ENCODE results near the gene MCL1.
"Not testable (repeated sequence)": the region's sequence is repeated elsewhere in the genome, so short reads cannot be mapped to it uniquely, and the experiment has no call there.

MCL1 gene

DNA sequence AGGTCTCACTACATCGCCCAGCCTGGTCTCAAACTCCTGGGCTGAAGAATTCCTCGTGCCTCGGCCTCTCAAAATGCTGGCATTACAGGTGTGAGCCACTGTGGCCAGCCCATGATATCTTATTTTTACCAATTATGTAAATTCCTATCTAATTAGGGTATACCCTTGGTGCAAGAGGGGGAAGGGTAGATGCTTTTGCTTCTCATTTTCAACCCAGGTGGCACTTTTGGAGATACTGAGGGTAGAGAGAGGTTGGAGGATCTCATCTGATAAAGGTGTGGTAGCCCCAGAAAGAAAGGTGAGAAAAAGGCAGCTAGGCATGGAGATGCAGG lies 32.6 kb upstream of the MCL1 start:
- peaks cover 48% of the 10 kb centered on the region for H3K36me3 Mint-ChIP-seq (ENCODE audit: low read depth)

DNA sequence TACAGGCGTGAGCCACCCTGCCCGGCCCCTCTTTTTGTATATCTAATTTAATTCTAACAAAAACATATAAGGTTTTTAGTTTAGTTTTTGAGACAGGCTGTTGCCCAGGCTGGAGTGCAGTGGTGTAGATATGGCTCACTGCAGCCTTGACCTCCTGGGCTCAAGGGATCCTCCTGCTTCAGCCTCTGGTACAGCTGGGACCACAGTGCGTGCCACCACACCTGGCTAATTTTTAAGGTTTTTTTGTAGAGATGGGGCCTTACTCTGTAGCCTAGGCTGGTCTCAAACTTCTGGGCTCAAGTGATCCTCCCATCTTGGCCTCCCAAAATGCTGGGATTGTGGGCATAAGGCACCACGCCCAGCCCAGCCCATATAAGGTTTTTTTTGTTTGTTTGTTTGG lies 31.2 kb upstream of the MCL1 start:
- peaks cover 56% of the 10 kb centered on the region for H3K4me1 Mint-ChIP-seq (ENCODE audit: low read depth)
- peaks cover 34% of the 10 kb centered on the region for H3K36me3 Mint-ChIP-seq (ENCODE audit: low read depth)
- peak overlapping the region; percentile 96 for H3K27ac Mint-ChIP-seq
- DNase-seq = no peak
- H3K9me3 Mint-ChIP-seq = no peaks in the 10 kb centered on the region
- H3K27me3 Mint-ChIP-seq = no peaks in the 10 kb centered on the region
- H3K4me3 Mint-ChIP-seq = no peak overlapping the region

More for the DNA sequence above, 32.6 kb upstream of the MCL1 start:
- no peak for DNase-seq
- peaks cover 65% of the 10 kb centered on the region for H3K4me1 Mint-ChIP-seq (ENCODE audit: low read depth)
- peak overlapping the region; percentile 96 for H3K27ac Mint-ChIP-seq
- H3K9me3 Mint-ChIP-seq = no peaks in the 10 kb centered on the region
- H3K27me3 Mint-ChIP-seq = no peaks in the 10 kb centered on the region
- H3K4me3 Mint-ChIP-seq = peak overlapping the region; percentile 61

DNA sequence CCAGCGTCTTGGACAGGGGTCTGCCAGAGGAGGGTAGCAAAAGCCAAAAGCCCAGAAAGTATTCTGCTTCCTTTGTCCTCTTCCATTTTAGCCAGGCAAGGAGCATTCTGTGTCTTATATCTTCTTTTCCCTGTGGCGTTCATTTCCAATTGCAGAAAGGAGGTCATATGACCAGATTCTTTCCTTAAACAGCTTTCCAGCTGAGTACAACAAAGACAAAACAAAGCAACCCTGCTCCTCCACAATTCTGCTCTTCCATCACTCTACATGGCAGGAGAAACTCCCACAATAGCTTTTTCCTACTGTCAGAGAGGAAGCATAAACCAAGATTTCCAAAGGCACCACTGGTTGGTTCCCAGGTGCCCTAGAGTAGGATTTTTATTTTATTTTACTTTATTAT lies 30.3 kb upstream of the MCL1 start:
- H3K4me3 Mint-ChIP-seq = no peak overlapping the region
- H3K27ac Mint-ChIP-seq = peak overlapping the region; percentile 50
- no peaks in the 10 kb centered on the region for H3K9me3 Mint-ChIP-seq
- no peaks in the 10 kb centered on the region for H3K27me3 Mint-ChIP-seq
- no peak for DNase-seq
- peaks cover 55% of the 10 kb centered on the region for H3K4me1 Mint-ChIP-seq (ENCODE audit: low read depth)
- peaks cover 28% of the 10 kb centered on the region for H3K36me3 Mint-ChIP-seq (ENCODE audit: low read depth)

DNA sequence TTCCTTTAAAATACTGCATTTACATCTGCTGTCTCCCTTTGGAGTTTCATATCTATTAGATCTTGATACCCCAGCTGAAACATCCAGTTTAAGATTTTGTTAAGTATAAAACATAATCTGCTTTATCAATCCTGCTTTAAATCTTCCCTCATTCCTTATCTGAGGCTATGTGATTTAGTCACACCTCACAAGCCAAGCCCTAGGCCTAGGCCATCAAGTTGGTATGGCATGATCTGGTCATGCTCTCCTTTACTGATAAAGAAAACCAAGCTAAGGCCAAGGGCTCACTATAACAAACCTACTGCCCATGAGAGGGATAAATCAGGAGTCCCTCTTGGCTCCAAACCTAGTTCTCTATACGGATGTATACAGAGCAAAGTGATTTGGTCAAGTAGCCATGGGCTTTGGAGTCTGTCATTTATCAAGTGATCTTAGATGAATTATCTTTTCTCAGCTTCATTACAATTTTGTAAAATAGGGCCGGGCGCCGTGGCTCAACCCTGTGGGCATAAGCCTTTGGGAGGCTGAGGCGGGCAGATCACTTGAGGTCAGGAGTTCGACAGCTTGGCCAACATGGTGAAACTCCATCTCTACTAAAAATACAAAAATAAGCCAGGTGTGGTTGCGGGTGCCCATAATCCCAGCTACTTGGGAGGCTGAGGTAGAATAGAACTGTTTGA lies 27.2 kb upstream of the MCL1 start:
- Mint-ChIP-seq H3K27me3 (no peaks in the 10 kb centered on the region), H3K27ac (peak overlapping the region; percentile 50), H3K9me3 (no peaks in the 10 kb centered on the region), H3K36me3 (ENCODE audit: low read depth) (peaks cover 3% of the 10 kb centered on the region), H3K4me1 (ENCODE audit: low read depth) (peaks cover 40% of the 10 kb centered on the region), H3K4me3 (no peak overlapping the region)
- no peak for DNase-seq

DNA sequence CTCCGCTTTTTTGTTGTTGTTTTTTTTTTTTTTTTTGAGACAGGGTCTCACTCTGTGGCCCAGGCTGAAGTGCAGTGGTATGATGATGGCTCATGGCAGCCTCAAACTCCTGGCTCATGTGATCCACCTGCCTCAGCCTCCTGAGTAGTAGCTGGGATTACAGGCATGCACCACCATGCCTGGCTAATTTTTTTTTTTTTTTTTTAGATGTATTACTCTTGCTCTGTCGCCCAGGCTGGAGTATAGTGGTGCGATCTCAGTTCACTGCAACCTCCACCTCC lies 26.0 kb upstream of the MCL1 start:
- not testable (repeated sequence) for H3K9me3 Mint-ChIP-seq; DNase-seq; H3K27me3 Mint-ChIP-seq; H3K36me3 Mint-ChIP-seq (ENCODE audit: low read depth); H3K4me3 Mint-ChIP-seq
- H3K27ac Mint-ChIP-seq = peak overlapping the region; percentile 95
- H3K4me1 Mint-ChIP-seq (ENCODE audit: low read depth) = peaks cover 31% of the 10 kb centered on the region

DNA sequence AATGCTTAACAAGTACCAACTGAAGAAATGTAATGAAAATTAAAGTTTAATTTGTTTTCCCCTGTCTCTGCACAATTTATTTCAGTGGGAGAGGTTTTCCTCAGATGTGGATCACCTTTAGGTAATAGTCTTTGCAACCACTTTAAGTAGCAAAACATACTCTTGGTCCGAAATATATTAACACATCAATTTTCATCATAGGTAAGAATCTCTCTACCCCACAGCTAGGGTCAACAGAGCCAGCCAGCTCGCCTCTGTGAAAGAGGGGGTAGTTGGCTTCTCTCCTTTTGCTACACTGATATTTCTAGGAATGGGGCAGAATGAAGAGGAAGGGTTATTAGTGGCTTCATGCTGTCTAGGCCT lies 24.8 kb upstream of the MCL1 start:
- H3K27ac Mint-ChIP-seq = peak overlapping the region; percentile 95
- DNase-seq = no peak
- H3K9me3 Mint-ChIP-seq = no peaks in the 10 kb centered on the region
- H3K4me3 Mint-ChIP-seq = peak overlapping the region; percentile 5
- peaks cover 12% of the 10 kb centered on the region for H3K36me3 Mint-ChIP-seq (ENCODE audit: low read depth)
- peaks cover 28% of the 10 kb centered on the region for H3K4me1 Mint-ChIP-seq (ENCODE audit: low read depth)
- H3K27me3 Mint-ChIP-seq = no peaks in the 10 kb centered on the region

DNA sequence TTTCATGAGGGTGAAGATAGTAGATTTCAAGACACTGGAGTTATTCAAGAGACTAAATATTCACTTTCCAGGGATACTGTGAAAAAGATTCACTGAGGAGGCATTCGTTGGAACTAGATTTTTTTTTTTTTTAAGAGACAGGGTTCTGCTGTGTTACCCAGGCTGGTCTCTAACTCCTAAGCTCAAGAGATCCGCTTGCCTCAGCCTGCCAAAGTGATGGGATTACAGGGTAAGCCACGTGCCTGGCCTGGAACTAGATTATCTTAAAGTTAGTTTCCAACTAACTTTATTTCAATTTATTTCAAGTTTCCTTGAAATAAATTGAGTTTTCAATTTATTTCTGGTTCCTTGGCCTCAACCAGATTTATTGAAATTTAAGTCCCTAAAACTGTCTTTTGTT lies 24.3 kb upstream of the MCL1 start:
- H3K9me3 Mint-ChIP-seq = no peaks in the 10 kb centered on the region
- peaks cover 12% of the 10 kb centered on the region for H3K36me3 Mint-ChIP-seq (ENCODE audit: low read depth)
- peaks cover 28% of the 10 kb centered on the region for H3K4me1 Mint-ChIP-seq (ENCODE audit: low read depth)
- peak overlapping the region; percentile 95 for H3K27ac Mint-ChIP-seq
- H3K27me3 Mint-ChIP-seq = no peaks in the 10 kb centered on the region
- DNase-seq = no peak
- no peak overlapping the region for H3K4me3 Mint-ChIP-seq

DNA sequence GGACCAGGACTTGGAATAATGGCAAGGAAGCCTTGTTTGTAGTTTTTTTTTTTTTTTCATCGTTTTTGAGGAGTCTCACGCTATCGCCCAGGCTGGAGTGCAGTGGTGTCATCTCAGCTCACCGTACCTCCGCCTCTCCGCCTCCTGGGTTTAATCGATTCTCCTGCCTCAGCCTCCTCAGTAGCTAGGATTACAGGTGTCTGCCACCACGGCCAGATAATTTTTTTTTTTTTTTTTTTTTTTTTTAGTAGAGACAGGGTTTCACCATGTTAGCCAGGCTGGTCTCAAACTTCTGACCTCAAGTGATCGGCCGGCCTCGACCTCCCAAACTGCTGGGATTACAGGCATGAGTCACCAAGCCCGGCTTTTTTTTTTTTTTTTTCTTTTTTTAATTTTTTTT lies 23.0 kb upstream of the MCL1 start:
- peaks cover 12% of the 10 kb centered on the region for H3K36me3 Mint-ChIP-seq (ENCODE audit: low read depth)
- not testable (repeated sequence) for H3K27ac Mint-ChIP-seq, DNase-seq, H3K9me3 Mint-ChIP-seq, H3K4me3 Mint-ChIP-seq, H3K27me3 Mint-ChIP-seq
- H3K4me1 Mint-ChIP-seq (ENCODE audit: low read depth) = peaks cover 28% of the 10 kb centered on the region

DNA sequence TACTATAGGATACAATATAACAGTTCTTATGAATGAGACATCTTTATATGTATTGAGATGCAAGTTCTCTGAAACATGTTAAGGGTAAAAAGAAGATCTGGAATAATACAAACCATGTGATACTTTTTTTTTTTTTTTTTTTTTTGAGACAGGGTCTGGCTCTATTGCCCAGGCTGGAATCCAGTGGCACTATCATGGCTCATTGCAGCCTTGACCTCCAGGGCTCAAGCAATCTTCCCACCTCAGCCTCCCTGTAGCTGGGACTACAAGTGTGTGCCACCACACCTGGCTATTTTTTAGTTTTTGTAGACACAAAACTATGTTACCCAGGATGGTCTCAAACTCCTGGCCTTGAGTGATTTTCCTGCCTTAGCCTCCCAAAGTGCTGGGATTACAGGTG lies 22.1 kb upstream of the MCL1 start:
- H3K4me3 Mint-ChIP-seq = no peak overlapping the region
- peaks cover 30% of the 10 kb centered on the region for H3K4me1 Mint-ChIP-seq (ENCODE audit: low read depth)
- no peaks in the 10 kb centered on the region for H3K27me3 Mint-ChIP-seq
- H3K27ac Mint-ChIP-seq = no peak overlapping the region
- no peak for DNase-seq
- no peaks in the 10 kb centered on the region for H3K9me3 Mint-ChIP-seq
- peaks cover 12% of the 10 kb centered on the region for H3K36me3 Mint-ChIP-seq (ENCODE audit: low read depth)

DNA sequence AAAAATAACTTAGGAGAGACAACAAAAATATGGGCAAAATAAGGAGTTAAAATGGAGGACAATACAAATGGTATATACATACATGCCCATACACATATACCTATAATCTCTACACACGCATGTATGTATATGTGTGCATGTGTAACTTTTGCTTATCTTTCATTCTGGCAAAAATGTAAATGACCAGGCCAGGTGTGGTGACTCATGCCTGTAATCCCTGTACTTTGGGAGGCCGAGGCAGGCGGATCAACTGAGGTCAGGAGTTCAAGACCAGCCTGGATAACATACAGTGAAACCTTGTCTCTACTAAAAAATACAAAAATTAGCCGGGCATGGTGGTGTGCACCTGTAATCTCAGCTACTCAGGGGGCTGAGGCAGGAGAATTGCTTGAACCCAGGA lies 18.9 kb upstream of the MCL1 start:
- H3K27ac Mint-ChIP-seq, H3K4me3 Mint-ChIP-seq, H3K27me3 Mint-ChIP-seq, DNase-seq, H3K9me3 Mint-ChIP-seq: not testable (repeated sequence)
- Mint-ChIP-seq H3K36me3 (ENCODE audit: low read depth) (peaks cover 12% of the 10 kb centered on the region), H3K4me1 (ENCODE audit: low read depth) (peaks cover 18% of the 10 kb centered on the region)

DNA sequence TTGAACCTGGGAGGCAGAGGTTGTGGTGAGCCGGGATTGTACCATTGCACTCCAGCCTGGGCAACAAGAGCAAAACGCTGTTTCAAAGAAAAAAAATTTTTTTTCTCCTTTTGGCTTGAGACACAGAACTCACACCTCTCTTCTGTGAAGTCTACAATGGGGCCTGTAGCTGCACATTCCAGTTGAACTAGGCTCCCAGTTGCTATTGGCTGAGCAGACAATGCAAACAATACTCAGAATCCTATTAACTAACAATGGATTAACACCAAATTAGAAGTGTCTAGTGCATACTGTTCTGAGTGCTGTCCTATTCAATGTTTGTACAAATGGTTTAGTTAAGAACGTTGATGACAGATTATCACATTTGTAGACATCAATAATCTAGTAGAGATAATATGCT lies 17.6 kb upstream of the MCL1 start:
- Mint-ChIP-seq H3K27me3 (no peaks in the 10 kb centered on the region), H3K4me3 (no peak overlapping the region), H3K9me3 (no peaks in the 10 kb centered on the region), H3K4me1 (ENCODE audit: low read depth) (peaks cover 15% of the 10 kb centered on the region), H3K36me3 (ENCODE audit: low read depth) (peaks cover 12% of the 10 kb centered on the region), H3K27ac (no peak overlapping the region)
- DNase-seq = no peak

DNA sequence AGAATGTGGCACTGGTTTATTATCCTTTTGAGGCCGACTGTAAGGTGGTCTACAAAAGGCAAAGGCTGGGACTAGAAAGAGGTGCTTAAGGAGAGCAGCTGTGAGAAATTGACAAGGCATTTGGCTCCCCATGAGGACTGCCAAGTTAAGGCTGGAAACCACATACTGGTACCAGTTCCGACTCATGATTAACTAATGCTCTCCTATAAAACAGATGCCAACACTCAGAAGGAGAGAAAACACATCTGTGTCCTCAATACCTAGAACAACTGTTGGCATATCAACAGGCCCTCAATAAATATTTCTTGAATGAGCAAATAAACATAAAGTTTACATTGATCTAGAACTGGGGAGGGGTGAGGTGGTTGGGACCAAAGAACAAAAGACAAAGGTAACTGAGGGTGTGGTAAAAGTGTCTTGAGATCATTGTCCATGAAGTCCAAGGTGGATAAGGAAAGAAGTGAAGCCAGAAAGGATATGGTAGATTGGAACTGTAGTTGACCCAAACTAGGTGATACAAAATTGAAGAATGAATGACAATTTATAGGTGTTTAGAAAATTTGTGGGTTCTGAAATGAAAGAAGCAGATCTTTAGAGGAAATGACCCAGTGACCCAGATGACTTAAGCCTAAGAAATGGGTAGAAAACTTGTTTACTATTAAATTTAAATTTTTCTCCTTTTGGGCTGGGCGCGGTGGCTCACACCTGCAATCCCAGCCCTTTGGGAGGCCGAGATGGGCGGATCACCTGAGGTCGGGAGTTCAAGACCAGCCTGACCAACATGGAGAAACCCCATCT lies 16.9 kb upstream of the MCL1 start:
- Mint-ChIP-seq H3K27ac (peak overlapping the region; percentile 2), H3K9me3 (no peaks in the 10 kb centered on the region), H3K27me3 (no peaks in the 10 kb centered on the region), H3K36me3 (ENCODE audit: low read depth) (peaks cover 12% of the 10 kb centered on the region), H3K4me1 (ENCODE audit: low read depth) (peaks cover 13% of the 10 kb centered on the region), H3K4me3 (no peak overlapping the region)
- no peak for DNase-seq

DNA sequence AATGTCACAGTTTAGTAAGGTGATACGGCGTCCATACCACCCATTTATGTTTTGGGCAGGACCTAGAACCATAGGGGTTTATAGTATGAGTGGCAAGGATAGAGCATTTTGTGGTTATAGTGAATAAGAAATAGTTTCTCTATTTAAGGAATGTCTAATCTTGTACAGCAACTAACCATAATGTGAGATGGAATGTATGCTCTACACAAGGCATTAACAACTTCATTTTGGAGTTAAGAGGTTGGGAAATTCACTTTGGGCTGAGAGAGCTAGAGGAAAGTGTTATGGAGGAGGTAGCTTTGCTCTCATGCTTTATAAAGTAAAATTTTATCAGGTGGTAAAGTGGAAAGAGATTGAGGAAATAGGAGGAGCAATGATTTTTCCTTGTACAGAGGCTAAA lies 3.0 kb upstream of the MCL1 start:
- H3K4me3 Mint-ChIP-seq = no peak overlapping the region
- no peak overlapping the region for H3K27ac Mint-ChIP-seq
- peaks cover 21% of the 10 kb centered on the region for H3K36me3 Mint-ChIP-seq (ENCODE audit: low read depth)
- H3K27me3 Mint-ChIP-seq = no peaks in the 10 kb centered on the region
- DNase-seq = no peak
- no peaks in the 10 kb centered on the region for H3K9me3 Mint-ChIP-seq
- peaks cover 17% of the 10 kb centered on the region for H3K4me1 Mint-ChIP-seq (ENCODE audit: low read depth)

DNA sequence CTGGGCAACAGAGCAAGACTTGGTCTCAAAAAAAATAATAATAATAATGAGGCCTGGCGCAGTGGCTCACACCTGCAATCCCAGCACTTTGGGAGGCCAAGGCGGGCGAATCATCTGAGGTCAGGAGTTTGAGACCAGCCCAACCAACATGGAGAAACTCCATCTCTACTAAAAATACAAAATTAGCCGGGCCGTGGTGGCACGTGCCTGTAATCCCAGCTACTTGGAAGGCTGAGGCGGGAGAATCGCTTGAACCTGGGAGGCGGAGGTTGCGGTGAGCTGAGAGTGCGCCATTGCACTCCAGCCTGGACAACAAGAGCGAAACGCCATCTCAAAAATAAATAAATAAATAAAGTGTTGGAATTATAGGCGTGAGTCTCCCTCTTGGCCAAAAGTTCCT lies 2.6 kb upstream of the MCL1 start:
- not testable (repeated sequence) for H3K27me3 Mint-ChIP-seq, H3K9me3 Mint-ChIP-seq, DNase-seq, H3K27ac Mint-ChIP-seq, H3K4me3 Mint-ChIP-seq
- H3K4me1 Mint-ChIP-seq (ENCODE audit: low read depth) = peaks cover 17% of the 10 kb centered on the region
- H3K36me3 Mint-ChIP-seq (ENCODE audit: low read depth) = peaks cover 25% of the 10 kb centered on the region

DNA sequence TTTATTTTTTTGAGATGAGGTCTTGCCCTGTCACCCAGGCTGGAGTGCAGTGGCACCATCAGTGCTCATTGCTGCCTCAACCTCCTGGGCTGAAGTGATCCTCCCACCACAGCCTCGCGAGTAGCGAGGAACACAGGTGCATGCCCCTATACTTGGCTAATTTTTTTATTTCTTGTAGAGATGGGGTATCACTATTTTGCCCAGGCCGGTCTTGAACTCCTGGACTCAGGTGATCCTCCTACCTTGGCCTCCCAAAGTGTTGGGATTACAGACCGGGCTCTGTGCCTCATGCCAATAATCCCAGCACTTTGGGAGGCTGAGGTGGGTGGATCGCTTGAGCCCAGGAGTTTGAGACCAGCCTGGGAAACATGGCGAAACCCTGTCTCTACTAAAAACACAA lies 2.0 kb upstream of the MCL1 start:
- H3K9me3 Mint-ChIP-seq, DNase-seq, H3K27ac Mint-ChIP-seq, H3K27me3 Mint-ChIP-seq, H3K4me3 Mint-ChIP-seq: not testable (repeated sequence)
- peaks cover 17% of the 10 kb centered on the region for H3K4me1 Mint-ChIP-seq (ENCODE audit: low read depth)
- H3K36me3 Mint-ChIP-seq (ENCODE audit: low read depth) = peaks cover 30% of the 10 kb centered on the region

All from activated T-cell treated with anti-CD3 and anti-CD28 coated beads, Interleukin-2, amount 50 U/mL, for 24 hours (primary cell).